Measurements from ENCODE around the gene TMEM87B. TPM values are rescaled to one million over a fixed set of nuclear protein-coding genes. Genes with fewer than 3 reads are reported as not detected.

The TMEM87B gene
- total and polyA plus RNA-seq, 2 of the 8 experiments (the other 6 are each of a cell fraction or from before 2014, with no cell fraction given): 7.2 to 9.0 TPM

DNA sequence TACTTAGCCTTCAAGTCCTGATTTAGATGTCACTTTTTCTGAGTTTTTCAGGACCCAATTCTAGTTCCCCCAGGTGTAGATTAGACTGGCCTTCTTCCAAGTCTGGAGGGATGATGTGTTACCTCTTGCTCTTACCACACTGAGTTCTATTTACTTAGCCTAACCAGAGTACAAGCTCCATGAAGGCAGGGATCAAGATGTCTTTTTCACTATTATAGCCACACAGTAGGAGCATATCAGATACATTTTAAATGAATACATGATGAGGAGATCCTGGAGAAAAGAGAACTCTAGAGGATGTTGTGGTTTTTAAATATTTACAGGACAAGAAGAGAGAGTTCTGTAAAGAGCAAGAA lies 30.3 kb downstream of the TMEM87B start:
- Histone ChIP-seq H3K27ac (ENCODE audit: low read depth, low read length) (no peak overlapping the region), H3K4me2 (ENCODE audit: insufficient read depth in 1 of 2, low read depth in 2 of 2, low read length in 2 of 2) (no peak overlapping the region), H3K56ac (replicated peaks; ENCODE audit: insufficient read length, low read depth, low read length) (no peak overlapping the region), H3K23me2 (ENCODE audit: low read depth, low read length) (no peaks in the 10 kb centered on the region), H2BK5ac (ENCODE audit: low read depth, low read length) (no peak overlapping the region), H2AFZ (ENCODE audit: low read length) (no peak overlapping the region), H3K18ac (ENCODE audit: extremely low read depth, low read length) (no peak overlapping the region), H2BK15ac (ENCODE audit: low read length) (no peak overlapping the region), H2AK5ac (ENCODE audit: low read depth, low read length) (no peak overlapping the region), H2BK120ac (replicated peaks; ENCODE audit: low read depth, low read length) (no peak overlapping the region), H3K4me3 (ENCODE audit: extremely low read depth in 1 of 4, insufficient read depth in 2 of 4, low read depth in 3 of 4, low read length in 4 of 4) (no peak overlapping the region), H3K9me3 (ENCODE audit: insufficient read depth in 2 of 2, low read depth in 1 of 2, low read length in 1 of 2) (no peaks in the 10 kb centered on the region), H2BK20ac (ENCODE audit: low read length) (no peak overlapping the region), H3K4me1 (replicated peaks in 1 of 4; ENCODE audit: control insufficient read depth in 3 of 4, insufficient read depth in 4 of 4, low read length in 3 of 4) (no peaks in the 10 kb centered on the region), H4K20me1 (replicated peaks in 1 of 2; ENCODE audit: control insufficient read depth in 1 of 2, insufficient read depth in 2 of 2, low read length in 2 of 2) (peaks cover 0 to 2% of the 10 kb centered on the region in 2 experiments), H3K23ac (ENCODE audit: insufficient read length) (no peak overlapping the region), H4K91ac (replicated peaks; ENCODE audit: insufficient read length, low read length) (no peak overlapping the region), H3K36me3 (ENCODE audit: control insufficient read depth in 2 of 4, insufficient read depth in 4 of 4, low read length in 3 of 4) (peaks cover 0 to 9% (median 5%) of the 10 kb centered on the region in 4 experiments; a peak in 6 of 8 replicates), H4K8ac (ENCODE audit: extremely low read depth, insufficient read depth, low read length) (no peak overlapping the region), H3K9ac (replicated peaks in 1 of 4; ENCODE audit: extremely low read depth in 1 of 4, low read depth in 3 of 4, low read length in 3 of 4) (no peak overlapping the region), H3K79me1 (ENCODE audit: low read depth, low read length) (no peaks in the 10 kb centered on the region), H4K5ac (ENCODE audit: insufficient read length, low read depth, low read length) (no peak overlapping the region), H3K79me2 (ENCODE audit: control insufficient read depth in 1 of 2, insufficient read depth in 2 of 2, low read length in 2 of 2) (no peaks in the 10 kb centered on the region), H2BK12ac (ENCODE audit: low read depth, low read length) (no peak overlapping the region), H3K14ac (ENCODE audit: insufficient read length) (no peak overlapping the region), H3K4ac (replicated peaks; ENCODE audit: insufficient read length, low read depth, low read length) (no peak overlapping the region), H3K27me3 (replicated peaks in 1 of 4; ENCODE audit: control insufficient read depth in 3 of 4, extremely low read depth in 1 of 4, insufficient read depth in 3 of 4, low read length in 3 of 4) (no peaks in the 10 kb centered on the region)
- no peak for TF ChIP-seq CBX8 (IDR thresholded peaks at IDR 0.05; ENCODE audit: borderline replicate concordance, low read depth, low read length)
- no peak for TF ChIP-seq CREB1 (IDR thresholded peaks at IDR 0.05)
- no peak for TF ChIP-seq SIRT6 (IDR thresholded peaks at IDR 0.05; ENCODE audit: low read length)
- TF ChIP-seq ZNF274 (IDR thresholded peaks at IDR 0.05; ENCODE audit: borderline replicate concordance, extremely low read depth, low read length): no peak
- TF ChIP-seq, protein P1, sequence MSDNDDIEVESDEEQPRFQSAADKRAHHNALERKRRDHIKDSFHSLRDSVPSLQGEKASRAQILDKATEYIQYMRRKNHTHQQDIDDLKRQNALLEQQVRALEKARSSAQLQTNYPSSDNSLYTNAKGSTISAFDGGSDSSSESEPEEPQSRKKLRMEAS (IDR thresholded peaks at IDR 0.05): no peak
- no peak for TF ChIP-seq TAF1 (IDR thresholded peaks at IDR 0.05; ENCODE audit: low read depth, low read length)
- TF ChIP-seq KDM1A (IDR thresholded peaks at IDR 0.05; ENCODE audit: borderline replicate concordance, low read length): no peak
- no peak for TF ChIP-seq RNF2 (IDR thresholded peaks at IDR 0.05; ENCODE audit: borderline replicate concordance, low read depth, low read length, missing control alignments, poor library complexity, severe bottlenecking)
- no peak for DNase-seq (ENCODE audit: low read depth in 1 of 2, low spot score in 2 of 2)
- POLR2A ChIA-PET (ENCODE audit: partially characterized antibody): no interaction called here
- CTCF ChIA-PET (ENCODE audit: partially characterized antibody): interaction anchor here (0.8 kb wide), 1 partner anchor 160 kb away, joined by 3 read pairs; no protein-coding TSS in a partner anchor
- FAIRE-seq: no peak

Data from H1 (cell line).